HG02885 (cell line): ENCODE data around the gene SWAP70.
A peak's percentile ranks its signal among the peaks of the same experiment; 100 is the strongest.
"Not testable (repeated sequence)": the region's sequence is repeated elsewhere in the genome, so short reads cannot be mapped to it uniquely, and the experiment has no call there.

ENCODE experiments used
- ATAC-seq: cut with Tn5 transposase; IDR thresholded peaks from one replicate; pipeline ENCODE4 v1.9.1; 2021; ENCODE audit warnings: mild to moderate bottlenecking; ENCODE audit not compliant: unreplicated experiment, poor library complexity

SWAP70 gene

DNA sequence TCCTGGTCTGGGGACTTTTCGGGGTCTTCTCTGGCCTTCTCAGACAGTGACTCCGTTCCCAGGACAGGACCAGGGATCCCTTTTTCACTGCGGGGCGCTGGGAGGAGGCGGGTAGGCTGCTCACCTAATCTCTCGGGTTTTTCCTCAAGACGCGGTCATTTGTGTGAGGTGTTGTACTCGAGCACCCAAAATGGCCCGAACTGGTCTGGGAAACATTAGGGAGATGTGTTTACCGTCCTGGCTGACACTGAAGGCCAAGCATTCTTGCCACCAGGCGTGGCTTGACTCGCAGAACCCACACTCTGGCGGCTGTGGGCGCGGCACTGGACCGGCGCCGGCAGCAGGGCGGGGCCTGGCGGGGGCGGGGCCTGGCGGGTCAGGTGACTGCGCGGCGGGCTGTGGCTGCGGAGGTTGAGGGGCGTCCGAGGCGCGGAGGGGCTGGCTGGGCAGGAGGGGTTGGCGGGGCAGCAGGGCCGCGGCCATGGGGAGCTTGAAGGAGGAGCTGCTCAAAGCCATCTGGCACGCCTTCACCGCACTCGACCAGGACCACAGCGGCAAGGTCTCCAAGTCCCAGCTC, at the start of gene SWAP70:
Gene SWAP70 (plus strand): TSS at position 379 of the 577 bp plus-strand sequence. CDS start 103 bp downstream, at position 482.
- peak; percentile 89 for ATAC-seq

DNA sequence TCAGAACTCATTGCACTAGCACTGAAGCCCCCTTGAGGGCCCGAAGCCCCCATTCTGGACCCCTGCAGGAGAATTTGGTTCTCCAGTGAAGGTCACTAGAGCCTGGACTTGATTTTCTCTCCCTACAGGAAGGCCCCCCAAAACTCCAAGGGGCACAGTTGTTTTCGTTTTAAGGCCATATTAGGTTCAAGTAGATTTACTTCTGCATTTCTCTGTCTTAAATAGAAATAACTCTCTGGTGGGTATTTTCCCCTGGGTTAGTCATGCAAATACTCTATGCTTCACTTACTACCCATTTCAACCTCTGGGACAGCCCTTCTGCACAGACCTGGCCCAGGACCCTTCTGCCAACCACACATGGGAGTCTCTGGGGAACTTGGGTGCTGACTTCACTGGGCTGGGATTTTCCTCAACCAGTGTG, 48.8 kb upstream of the SWAP70 start:
- ATAC-seq: peak; percentile 54

DNA sequence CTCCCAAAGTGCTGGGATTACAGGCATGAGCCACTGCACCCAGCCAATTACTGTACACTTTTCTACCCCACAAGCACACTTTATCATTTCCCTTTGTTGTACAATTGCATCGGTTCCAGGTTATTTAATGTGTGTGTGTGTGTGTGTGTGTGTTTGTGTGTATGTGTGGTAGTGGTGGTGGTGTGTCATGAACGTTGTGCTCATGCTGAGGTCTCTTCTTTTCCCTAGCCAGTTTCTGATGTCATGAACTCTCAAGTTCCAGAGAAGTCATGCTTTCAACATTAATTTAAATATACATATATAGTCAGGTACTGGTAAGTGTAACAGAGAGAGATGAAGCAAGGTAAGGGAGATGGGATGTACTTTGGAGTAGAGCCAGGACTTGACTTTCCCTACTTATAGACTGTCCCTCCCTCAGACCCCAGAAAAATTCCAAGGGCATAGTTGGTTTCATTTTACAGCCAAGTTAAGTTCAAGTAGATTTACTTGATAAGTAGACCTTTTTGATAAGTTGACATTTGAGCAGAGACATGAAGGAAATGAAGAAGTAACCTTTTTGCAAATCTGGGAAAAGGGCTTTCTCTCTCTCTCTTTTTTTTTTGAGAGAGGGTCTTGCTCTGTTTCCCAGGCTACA, 47.7 kb upstream of the SWAP70 start:
- no peak for ATAC-seq

DNA sequence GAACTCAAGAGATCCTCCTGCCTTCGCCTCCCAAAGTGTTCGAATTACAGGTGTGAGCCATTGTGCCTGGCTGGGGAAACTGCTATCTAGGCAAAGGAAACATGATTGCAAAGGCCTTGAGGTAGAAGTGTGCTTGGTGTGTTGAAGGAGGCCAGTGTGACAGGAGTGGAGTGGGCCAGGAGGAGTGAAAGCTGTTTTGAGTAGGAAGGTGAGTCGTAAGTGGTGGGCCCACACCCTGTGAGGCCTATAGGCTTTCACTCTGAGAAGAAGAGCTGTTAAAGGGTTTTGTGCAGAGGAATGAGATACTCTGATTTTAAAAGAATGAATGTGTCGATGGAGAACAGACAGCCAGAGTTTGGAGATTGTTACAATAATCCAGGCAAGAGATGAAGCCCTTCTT, 47.0 kb upstream of the SWAP70 start:
- ATAC-seq: no peak

DNA sequence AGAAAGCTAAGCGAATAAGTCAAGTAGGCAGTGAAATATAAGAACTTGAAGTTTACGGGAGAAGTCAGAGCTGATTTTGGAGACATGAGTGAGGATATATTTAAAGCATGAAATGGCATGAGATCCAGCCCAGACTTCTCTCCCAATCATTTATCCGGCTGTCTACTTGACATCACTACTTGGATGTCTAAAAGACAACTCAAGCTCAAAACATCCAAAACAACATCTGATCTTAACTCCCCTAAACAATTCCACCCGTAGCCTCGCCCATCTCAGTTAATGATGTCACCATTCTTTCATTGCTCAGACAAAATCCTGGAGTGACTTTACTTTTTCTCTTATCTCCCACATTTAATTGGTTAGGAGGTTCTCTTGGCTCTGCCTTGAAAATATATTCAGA, 45.9 kb upstream of the SWAP70 start:
- ATAC-seq: no peak

DNA sequence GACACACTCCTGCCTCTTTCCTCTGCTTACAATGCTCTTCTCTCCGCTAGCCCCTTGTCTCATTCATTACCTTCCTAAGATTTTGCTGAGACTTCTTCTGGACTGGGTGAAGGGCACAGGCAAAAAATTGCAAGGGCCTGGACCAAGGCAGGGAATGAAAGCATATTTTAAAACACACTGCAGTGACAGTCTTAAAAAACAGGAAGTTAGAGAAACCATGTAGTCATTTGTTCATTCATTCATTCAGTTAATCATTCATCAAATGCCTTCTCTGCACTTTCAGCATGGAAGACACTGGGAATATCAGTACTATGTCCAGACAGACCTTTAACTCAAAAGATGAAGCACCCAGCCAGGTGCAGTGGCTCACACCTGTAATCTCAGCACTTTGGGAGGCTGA, 44.9 kb upstream of the SWAP70 start:
- ATAC-seq: no peak

DNA sequence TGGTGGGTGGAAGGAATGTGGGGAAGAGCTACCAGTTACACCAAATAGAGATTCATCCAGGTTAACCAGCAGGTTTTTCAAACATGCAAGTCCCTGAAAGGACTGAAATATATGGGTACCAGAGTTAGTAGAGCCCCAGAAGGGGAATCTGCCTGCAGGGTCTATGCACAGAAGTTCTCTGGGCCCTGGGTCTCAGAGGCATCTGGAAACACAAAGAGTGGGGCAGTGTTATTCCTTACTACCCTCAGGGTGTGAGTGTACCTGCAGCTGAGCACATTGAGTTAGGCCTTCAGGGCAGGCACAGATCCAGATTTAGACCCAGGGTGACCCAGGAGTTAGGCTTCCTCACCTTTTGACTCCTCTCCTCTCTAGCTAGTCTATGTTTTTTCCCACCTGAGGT, 43.9 kb upstream of the SWAP70 start:
- ATAC-seq: no peak

DNA sequence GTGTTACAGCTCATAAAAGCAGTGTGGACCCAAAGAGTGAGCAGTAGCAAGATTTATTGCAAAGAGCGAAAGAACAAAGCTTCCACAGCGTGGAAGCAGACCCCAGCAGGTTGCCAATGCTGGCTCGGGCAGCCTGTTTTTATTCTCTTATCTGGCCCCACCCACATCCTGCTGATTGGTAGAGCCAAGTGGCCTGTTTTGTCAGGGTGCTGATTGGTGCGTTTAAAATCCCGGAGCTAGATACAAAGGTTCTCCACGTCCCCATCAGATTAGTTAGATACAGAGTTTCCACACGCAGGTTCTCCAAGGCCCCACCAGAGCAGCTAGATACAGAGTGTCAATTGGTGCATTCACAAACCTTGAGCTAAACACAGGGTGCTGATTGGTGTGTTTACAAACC, 41.5 kb upstream of the SWAP70 start:
- ATAC-seq: not testable (repeated sequence)

DNA sequence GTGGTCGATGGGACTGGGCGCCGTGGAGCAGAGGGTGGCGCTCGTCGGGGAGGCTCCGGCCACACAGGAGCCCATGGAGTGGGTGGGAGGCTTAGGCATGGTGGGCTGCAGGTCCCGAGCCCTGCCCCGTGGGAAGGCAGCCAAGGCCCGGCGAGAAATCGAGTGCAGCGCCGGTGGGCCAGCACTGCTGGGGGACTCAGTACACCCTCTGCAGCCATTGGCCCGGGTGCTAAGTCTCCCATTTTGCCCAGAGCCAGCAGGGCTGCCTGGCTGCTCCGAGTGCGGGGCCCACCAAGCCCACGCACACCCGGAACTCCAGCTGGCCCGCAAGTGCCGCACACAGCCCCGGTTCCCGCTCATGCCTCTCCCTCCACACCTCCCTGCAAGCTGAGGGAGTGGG, 40.8 kb upstream of the SWAP70 start:
- ATAC-seq: not testable (repeated sequence)

DNA sequence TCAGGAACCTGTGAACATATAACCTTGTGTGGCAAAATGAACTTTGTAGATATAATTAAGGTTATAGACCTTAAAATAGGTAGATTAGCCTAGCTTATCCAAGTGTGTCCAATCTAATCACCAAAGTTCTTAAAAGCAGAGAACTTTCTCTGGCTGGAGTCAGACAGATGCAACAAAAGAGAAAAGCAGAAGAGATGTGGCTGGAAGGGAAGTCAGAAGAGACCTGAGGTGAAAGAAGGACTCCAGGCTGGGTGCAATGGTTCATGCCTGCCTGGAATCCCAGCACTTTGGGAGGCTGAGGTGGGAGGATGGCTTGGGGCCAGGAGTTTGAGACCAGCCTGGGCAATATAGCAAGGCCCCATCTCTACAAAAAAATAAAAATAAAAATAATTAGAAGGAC, 39.4 kb upstream of the SWAP70 start:
- no peak for ATAC-seq

DNA sequence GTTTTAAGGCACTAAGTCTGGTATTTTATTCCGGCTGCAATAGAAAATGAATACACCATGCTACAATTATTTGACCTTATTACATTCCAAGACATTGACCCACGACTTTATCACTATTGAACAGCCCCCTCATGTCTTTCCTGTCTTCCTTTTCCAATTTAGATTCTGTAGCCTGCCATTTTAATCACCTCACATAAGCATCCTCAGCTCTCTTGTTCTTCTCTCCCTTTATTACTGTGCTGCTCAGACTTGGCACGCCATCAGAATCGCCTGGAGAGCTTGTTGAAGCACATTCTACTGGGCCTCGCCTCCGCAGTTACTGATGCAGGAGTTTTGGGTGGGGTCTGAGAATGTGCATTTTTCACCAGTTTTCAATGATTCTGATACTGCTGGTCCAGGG, 38.7 kb upstream of the SWAP70 start:
- no peak for ATAC-seq

DNA sequence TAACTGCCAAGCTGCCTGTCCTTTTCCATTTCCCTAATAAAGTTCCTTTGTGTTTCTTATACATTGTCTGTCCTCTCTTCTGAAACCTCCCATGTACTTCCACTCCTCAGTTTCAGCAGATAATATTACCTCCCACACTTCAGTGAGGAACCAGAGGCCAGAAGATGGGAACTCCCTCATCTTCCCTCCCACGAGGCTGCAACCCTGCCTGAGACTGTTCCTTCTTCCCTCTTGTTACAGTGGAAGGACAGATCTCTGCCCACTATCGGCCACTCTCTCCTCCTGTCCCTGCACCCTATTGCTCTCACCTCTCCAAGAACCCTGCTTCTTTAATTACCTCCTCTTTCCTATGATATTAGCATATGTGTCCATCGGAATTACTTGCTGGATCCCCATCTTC, 38.1 kb upstream of the SWAP70 start:
- ATAC-seq: no peak

DNA sequence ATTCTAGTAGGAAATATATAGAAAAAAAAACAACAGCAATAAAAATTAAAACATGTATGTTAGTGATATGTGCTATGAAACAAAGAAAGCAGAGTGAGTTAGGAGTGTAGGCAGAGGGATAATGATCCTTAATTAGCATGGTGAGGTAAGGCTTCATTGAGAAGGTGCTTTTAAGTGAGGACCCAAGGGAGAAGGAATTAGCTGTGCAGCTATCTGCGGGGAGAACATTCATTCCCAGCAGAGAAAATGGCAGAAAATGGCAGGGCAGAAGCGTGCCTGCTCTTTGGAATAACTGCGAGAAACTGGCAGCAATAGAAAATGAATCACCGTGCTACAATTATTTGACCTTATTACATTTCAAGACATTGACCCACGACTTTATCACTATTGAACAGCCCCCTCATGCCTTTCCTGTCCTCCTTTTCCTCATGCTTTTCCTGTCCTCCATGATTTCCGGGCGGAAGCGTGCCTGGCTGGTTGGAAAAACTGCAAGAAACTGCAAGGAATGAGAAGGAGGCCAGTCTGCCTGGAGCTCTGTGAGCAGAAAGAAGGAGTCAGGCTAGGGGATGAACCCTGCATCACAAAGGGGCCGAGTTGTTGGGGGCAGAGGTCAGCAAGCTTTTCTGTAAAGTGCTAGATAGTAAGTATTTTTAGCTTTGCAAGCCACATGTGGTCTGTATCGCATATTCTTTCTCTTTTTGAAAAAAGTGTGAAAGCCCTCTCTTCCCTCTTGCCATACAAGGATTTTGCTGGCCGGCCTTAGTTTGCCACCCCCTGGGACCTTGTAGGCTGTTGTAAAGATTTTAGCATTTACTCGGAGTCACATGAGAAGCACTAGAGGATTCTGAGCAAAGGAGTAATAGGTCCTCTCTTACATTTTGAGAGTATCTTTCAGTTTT, 37.1 kb upstream of the SWAP70 start:
- no peak for ATAC-seq

DNA sequence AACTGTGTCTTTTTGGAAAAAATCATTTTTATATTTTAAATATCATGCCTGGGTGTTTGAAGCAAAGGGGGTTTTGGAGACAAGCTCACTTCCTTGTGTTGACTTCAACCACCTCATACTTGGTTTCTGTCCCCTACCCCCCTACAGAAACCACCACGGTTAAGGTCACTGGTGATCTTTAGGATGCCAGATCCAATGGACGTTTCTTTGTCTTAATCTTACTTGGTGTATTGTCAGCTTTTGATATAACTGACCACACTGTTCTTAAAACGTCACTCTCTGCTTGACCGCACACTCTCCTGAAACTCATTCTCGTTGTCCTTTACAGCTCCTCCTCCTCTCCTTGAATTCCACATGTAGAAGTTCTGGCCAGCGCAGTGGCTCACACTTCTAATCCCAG, 34.8 kb upstream of the SWAP70 start:
- no peak for ATAC-seq

DNA sequence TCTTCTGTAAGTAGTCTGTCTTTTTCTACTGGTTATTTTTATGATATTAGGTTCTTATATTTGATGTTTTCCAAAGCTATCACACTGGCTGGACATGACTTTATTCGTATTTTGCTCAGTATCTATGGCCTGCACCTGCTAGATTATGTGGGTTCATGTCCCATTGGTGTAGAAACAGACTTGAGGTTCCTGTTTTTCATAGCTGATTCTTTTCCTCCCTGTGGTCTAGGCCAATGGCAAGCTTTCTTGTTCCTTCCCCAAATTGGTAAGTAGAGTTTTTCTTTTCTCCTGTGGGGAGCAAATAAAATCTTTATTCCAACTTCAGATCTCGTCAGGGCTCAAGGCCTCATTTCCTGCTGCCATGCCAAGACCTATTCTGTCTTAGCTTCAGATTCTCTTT, 30.2 kb upstream of the SWAP70 start:
- no peak for ATAC-seq

DNA sequence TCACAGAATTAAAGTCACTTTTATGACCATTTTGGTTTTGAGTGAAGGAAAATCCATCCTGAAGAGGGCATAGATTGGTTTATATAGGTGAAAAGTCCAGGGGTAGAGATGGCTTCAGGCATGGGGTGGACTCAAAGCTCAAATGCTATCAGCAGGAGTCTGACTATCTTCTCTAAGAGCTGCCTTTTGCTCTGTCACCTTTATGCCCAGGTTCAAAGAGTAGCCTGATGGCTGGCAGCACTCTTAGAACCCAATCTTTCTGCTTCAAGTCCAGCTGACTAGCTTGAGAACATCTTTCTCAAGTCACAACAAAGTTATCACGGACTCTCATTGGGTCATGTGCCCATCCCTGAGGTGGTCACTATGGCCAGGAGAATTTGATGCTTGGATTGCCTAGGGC, 27.2 kb upstream of the SWAP70 start:
- no peak for ATAC-seq

DNA sequence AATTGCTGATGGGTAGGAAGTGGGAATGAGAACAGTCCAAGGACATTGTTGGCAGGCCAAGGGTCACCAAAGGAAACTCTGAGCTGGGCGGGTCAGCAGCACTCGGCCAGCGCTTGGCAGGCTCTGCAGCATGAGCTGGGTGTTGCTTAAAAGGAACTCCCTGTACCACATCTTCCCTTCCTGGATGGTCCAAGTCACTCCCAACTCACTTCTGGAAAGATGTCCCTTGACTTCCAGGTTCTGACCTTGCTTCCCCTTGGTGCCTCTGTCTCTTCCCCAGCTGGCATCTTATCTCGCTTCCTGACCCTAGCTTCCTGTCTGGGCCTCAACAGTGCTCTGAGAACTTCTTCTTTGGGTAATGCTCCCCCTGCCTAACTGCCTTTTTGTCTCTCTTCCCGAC, 24.8 kb upstream of the SWAP70 start:
- no peak for ATAC-seq

DNA sequence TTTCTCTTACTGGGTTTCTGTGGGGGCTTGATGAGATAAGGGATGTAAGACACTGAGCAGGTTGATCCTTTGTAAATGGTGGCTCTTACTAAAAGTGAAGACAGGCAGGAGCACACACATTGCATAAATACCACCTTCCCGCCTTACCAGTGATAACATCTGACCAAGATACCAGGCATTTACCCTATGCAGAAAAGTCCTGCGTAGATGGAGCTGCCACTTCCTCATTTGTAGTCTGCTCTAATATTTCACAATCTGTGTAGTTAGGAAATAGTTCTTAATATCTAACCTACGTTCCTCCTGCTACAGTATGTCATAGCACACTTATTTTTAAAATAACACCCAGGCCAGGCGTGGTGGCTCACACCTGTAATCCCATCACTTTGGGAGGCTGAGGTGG, 23.9 kb upstream of the SWAP70 start:
- no peak for ATAC-seq

DNA sequence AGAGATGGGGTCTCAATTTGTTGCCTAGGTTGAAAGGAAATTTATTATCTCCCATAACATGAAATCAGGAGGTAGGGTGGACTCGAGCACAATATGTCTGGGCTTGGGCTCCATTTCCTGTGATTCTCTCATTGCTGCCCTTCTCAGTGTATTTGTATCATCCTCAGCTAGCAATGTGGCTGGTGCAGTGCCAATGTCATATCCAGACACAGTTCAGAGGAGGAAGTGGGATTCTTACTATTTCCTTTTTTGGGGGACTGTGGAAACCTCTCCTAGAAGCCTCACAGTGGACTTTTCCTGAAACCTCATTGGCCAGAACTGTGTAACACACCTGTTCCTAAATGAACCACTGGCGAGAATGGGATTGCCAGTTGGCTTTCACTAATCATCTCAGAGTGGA, 21.0 kb upstream of the SWAP70 start:
- no peak for ATAC-seq

DNA sequence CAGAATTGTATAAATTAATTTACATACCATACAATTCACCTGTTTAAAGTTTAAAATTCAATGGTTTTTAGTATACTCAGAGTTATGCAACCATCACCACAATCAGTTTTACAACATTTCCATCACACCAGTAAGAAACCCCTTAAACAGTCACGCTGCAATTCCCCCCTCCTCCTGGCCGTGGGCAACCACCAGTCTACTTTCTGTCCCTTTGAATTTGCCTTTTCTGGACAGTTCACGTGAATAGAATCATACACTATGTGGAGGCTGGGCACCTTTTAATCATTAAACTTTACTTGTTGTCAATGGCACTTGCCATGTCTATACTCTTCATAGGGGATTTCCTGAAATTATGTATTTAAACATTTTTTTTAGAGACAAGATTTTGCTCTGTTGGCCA, 20.1 kb upstream of the SWAP70 start:
- ATAC-seq: no peak

DNA sequence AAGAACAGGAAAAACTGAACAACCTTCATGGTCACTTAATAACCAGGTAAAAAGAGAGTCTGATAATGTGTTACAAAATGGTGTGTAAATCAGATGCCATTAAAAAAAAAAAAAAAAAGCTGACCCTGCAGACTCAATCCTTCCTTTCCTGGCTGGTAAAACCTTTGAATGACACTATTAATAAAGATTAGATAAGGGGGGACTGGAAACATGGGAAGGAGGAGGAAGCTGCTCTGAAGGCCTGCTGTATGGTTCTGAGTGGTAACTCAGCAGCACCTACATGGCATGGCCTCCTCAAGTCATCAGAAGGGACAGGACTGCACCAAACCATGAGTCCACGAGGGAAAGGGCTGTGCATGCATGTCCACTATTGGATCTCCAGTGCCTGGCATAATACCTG, 18.0 kb upstream of the SWAP70 start:
- no peak for ATAC-seq

DNA sequence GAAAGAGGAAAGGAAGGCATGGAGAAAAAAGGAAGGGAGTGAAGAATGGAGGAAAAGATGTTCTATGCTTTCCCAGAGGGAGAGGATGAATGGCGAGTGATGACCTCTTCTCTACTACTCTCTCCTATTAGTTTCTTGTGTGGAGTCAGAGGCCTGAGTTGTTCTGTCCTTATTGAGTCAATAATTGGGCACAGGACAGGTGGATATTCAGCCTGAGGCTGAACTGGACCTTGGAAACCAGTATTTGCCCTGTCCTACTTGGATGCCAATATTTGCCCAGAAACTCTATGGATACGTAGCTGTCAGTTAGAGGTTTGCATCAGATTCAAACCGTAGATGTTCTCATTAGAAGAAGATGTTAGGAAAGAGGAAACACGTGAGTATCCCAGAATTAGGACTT, 17.6 kb upstream of the SWAP70 start:
- no peak for ATAC-seq
